Transverse colon (tissue), 3 donors: ENCODE data around the gene CERS1.

ENCODE experiments used
- CTCF ChIP-seq, 5 experiments: fragments of 200-600 bp in 3 of 5; fragments of 450-650 bp in 2 of 5; sonication (generic) in 3 of 5; IDR thresholded peaks; 1 replicate in 2 of 5; 2 replicates in 3 of 5; pipeline ENCODE4 v1.5.1; 2016 to 2017; ENCODE audit warnings: antibody characterized with exemption in 5 of 5, inconsistent platforms in 3 of 5, mild to moderate bottlenecking in 2 of 5, moderate library complexity in 1 of 5
- POLR2A ChIP-seq: fragments of 450-650 bp; IDR thresholded peaks from one replicate; pipeline ENCODE4 v1.6.1; 2016; ENCODE audit warnings: antibody characterized with exemption, mild to moderate bottlenecking, moderate library complexity

GRCh38 chr19:18851673-18852325 is 44.2 kb downstream of the CERS1 start:
- TF ChIP-seq CTCF (IDR thresholded peaks at IDR 0.05) (no peak), POLR2A (no peak)
